ENCODE results near the gene ADPRHL1.

DNA sequence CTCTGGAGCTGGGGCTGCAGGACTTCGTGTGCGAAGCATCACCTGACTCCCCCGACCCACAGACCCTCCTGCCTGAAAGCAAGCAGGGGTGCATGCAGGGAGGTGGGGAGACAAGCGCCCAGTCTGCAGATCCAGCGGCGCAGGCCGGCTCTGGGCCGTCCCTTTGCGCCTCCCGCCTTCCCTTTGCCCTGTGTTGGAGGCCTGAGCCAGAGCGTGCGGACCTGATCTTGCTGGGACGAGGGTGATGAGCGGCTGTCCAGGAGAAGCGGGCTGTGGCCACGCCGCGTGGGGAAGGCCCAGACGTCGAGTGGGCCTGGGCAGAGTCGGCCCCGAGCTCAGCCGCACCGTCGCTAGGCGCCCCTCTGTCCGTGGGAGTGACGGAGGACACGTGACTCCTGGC is 84.1 kb downstream of the ADPRHL1 start:
- TF ChIP-seq, protein P1, sequence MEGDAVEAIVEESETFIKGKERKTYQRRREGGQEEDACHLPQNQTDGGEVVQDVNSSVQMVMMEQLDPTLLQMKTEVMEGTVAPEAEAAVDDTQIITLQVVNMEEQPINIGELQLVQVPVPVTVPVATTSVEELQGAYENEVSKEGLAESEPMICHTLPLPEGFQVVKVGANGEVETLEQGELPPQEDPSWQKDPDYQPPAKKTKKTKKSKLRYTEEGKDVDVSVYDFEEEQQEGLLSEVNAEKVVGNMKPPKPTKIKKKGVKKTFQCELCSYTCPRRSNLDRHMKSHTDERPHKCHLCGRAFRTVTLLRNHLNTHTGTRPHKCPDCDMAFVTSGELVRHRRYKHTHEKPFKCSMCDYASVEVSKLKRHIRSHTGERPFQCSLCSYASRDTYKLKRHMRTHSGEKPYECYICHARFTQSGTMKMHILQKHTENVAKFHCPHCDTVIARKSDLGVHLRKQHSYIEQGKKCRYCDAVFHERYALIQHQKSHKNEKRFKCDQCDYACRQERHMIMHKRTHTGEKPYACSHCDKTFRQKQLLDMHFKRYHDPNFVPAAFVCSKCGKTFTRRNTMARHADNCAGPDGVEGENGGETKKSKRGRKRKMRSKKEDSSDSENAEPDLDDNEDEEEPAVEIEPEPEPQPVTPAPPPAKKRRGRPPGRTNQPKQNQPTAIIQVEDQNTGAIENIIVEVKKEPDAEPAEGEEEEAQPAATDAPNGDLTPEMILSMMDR (conservative IDR thresholded peaks at IDR 0.05): no peak
- no peak for TF ChIP-seq EZH2 (IDR thresholded peaks at IDR 0.05; ENCODE audit: low read depth)
